ENCODE measurements around the gene FAM98C. TPM values are rescaled to one million over a fixed set of nuclear protein-coding genes. Genes with fewer than 3 reads are reported as not detected.

The FAM98C gene
- total RNA-seq, 4 donors from 2014 or later, result 24.9 to 69.0 (median 50.3) TPM

DNA sequence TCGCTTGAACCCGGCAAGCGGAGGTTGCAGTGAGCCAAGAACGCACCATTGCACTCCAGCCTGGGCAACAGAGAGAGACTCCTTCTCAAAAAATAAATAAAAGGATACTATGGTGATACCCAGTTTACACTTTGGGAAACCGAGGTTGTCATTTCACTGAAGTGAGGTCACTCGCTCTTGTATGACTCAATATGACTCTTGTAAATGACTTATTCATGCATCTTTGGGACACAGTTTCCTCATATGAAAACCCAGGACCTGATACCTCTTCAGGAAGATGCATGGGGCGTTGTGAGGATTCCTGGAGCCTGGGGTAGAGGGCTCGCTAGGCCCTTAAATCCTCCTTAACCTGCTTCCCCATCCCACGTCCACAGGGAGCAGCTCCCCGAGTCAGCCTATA lies 24.0 kb upstream of the FAM98C start:
- H3K27ac ChIP-seq, result no peak overlapping the region
- H3K27me3 ChIP-seq, result no peaks in the 10 kb centered on the region
- 89 to 92% methylated on average over 10 of the region's 10 CpGs for WGBS, 2 donors
- H3K36me3 ChIP-seq, result peaks cover 15 to 79% (median 28%) of the 10 kb centered on the region in 3 donors
- no peak for DNase-seq (ENCODE audit: low spot score in 2 of 2)
- H3K9me3 ChIP-seq, result no peaks in the 10 kb centered on the region
- TF ChIP-seq EP300 (IDR thresholded peaks at IDR 0.05) (no peak), POLR2A (IDR thresholded peaks at IDR 0.05) (no peak)
- TF ChIP-seq, protein P1, sequence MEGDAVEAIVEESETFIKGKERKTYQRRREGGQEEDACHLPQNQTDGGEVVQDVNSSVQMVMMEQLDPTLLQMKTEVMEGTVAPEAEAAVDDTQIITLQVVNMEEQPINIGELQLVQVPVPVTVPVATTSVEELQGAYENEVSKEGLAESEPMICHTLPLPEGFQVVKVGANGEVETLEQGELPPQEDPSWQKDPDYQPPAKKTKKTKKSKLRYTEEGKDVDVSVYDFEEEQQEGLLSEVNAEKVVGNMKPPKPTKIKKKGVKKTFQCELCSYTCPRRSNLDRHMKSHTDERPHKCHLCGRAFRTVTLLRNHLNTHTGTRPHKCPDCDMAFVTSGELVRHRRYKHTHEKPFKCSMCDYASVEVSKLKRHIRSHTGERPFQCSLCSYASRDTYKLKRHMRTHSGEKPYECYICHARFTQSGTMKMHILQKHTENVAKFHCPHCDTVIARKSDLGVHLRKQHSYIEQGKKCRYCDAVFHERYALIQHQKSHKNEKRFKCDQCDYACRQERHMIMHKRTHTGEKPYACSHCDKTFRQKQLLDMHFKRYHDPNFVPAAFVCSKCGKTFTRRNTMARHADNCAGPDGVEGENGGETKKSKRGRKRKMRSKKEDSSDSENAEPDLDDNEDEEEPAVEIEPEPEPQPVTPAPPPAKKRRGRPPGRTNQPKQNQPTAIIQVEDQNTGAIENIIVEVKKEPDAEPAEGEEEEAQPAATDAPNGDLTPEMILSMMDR (IDR thresholded peaks at IDR 0.05), result no peak
- peaks cover 0 to 25% (median 16%) of the 10 kb centered on the region in 4 donors for H3K4me1 ChIP-seq
- no peak overlapping the region for H3K4me3 ChIP-seq

DNA sequence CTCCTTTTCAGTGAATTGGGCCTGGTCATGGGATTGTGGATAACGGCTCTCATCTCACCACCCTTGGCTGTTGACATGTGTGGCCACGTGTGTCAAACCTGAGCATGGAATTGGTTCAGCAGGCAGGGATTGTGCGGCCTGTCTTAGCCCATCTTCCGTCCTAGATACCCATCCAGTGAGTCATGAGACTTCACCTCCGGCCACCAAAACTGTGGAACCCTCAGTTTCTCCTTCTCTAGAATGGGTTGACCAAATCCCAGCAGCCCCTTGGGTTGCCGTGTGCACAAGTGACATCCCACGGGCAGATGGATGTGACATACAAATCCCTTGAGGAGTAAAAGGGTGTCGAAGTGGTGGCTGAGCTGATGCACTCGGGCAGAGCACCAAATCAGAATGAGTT lies 21.8 kb upstream of the FAM98C start:
- H3K36me3 ChIP-seq, result peaks cover 15 to 99% (median 29%) of the 10 kb centered on the region in 3 donors
- peaks cover 0 to 6% of the 10 kb centered on the region in 2 donors for H3K27me3 ChIP-seq
- peaks cover 0 to 20% (median 7%) of the 10 kb centered on the region in 4 donors for H3K4me1 ChIP-seq
- H3K4me3 ChIP-seq, result no peak overlapping the region
- H3K9me3 ChIP-seq, result no peaks in the 10 kb centered on the region
- no peak overlapping the region for H3K27ac ChIP-seq
- TF ChIP-seq POLR2A (IDR thresholded peaks at IDR 0.05) (no peak), EP300 (IDR thresholded peaks at IDR 0.05) (no peak)
- TF ChIP-seq, protein P1 (IDR thresholded peaks at IDR 0.05), result no peak
- no peak for DNase-seq (ENCODE audit: low spot score in 2 of 2)
- 91 to 93% methylated on average over 9 of the region's 9 CpGs for WGBS, 2 donors

DNA sequence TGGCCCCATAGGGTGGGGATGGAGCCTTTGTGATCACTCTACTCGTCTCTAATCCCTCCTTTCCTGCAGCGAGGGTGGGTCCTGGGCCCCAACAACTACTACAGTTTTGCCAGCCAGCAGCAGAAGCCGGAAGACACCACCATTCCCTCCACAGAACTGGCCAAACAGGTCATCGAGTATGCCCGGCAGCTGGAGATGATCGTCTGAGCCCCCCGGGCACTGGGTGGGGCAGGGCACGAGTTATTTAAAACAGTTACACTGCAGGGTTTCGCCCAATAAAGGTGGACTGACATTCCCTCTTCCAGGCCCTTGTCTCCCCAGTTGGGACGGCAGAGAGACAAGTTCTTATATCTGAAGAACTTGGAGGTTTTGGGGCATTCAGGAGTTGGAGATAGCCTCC lies 19.7 kb upstream of the FAM98C start:
- TF ChIP-seq, protein P1 (IDR thresholded peaks at IDR 0.05), result no peak
- TF ChIP-seq POLR2A (IDR thresholded peaks at IDR 0.05), result no peak
- no peak for TF ChIP-seq EP300 (IDR thresholded peaks at IDR 0.05)
- Histone ChIP-seq H3K36me3 (peaks cover 15 to 78% (median 29%) of the 10 kb centered on the region in 3 donors), H3K4me3 (no peak overlapping the region), H3K27ac (no peak overlapping the region), H3K27me3 (peaks cover 0 to 14% of the 10 kb centered on the region in 2 donors), H3K9me3 (no peaks in the 10 kb centered on the region), H3K4me1 (peaks cover 0 to 25% (median 16%) of the 10 kb centered on the region in 4 donors)
- WGBS, 2 donors, result 83 to 89% methylated on average over 10 of the region's 10 CpGs
- DNase-seq (ENCODE audit: low spot score in 2 of 2), result no peak

DNA sequence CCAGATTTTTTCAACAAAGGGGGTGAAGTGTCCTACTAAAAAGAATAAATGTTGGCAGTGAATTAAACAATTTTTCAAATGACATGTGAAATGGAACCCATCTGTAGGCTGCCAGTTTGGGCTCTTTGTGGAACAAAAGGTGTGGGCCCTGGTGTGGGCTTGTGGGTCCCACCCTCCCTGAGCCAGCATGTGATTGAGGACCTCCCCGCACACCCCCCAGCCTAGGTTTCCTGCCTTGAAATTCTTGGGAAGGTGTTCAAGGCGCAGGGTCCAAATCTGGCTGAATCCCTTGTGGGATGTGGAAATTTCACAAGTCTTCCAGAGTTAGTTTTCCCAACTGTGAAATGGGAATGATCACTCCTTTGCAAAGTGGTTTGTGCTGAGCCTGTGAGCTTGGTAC lies 19.1 kb upstream of the FAM98C start:
- Histone ChIP-seq H3K27me3 (peaks cover 0 to 14% of the 10 kb centered on the region in 2 donors), H3K9me3 (no peaks in the 10 kb centered on the region), H3K36me3 (peaks cover 15 to 73% (median 29%) of the 10 kb centered on the region in 3 donors), H3K27ac (no peak overlapping the region), H3K4me1 (peaks cover 0 to 31% (median 18%) of the 10 kb centered on the region in 4 donors), H3K4me3 (no peak overlapping the region)
- TF ChIP-seq, protein P1 (IDR thresholded peaks at IDR 0.05), result no peak
- TF ChIP-seq POLR2A (IDR thresholded peaks at IDR 0.05) (no peak), EP300 (IDR thresholded peaks at IDR 0.05) (no peak)
- WGBS, 2 donors, result 86 to 94% methylated on average over 2 of the region's 2 CpGs
- no peak for DNase-seq (ENCODE audit: low spot score in 2 of 2)

DNA sequence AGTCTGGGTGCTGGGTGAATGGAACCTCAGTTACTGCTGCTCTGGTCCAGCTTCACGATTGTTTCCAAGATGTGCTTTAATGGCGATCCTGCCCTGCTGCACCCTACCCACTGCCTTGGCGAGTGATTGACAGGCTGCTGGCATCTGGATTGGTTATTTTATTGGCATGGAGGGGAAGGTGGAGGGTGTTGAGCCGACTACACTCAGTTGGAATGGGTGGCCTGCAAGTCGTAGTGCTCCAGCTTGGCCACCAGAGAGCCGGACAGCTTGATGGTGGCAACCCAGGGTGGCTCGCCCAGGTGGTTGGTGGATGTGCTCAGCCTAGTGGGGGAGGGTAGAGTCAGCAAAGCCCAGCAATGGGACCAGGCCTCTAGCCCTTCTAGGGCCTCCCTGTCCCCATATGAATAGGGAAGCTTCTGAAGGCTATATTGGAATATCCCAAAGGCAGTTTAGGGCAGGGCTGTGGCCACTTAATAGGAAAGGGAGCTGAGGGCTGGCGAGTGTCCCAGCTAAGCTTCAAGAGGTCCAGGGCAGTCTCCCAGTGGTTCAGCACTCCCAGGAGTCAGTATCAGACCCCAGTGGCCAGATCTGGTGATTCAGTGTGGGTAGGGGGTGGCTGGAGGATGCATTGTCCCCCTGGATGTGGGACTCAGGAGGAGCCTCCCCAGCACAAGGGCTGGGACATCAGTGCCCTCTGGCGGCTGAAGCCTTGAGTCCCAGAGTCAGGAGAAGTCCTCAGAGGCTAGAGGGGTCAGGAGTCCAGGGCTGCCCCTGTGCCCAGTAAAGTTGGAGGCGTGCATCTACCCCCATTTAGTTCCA lies 18.5 kb upstream of the FAM98C start:
- Histone ChIP-seq H3K4me3 (no peak overlapping the region), H3K36me3 (peaks cover 15 to 66% (median 29%) of the 10 kb centered on the region in 3 donors), H3K4me1 (peaks cover 0 to 38% (median 23%) of the 10 kb centered on the region in 4 donors), H3K27ac (no peak overlapping the region), H3K9me3 (no peaks in the 10 kb centered on the region), H3K27me3 (peaks cover 0 to 14% of the 10 kb centered on the region in 2 donors)
- WGBS, 2 donors, result 75 to 82% methylated on average over 10 of the region's 10 CpGs
- TF ChIP-seq, protein P1 (IDR thresholded peaks at IDR 0.05), result no peak
- DNase-seq (ENCODE audit: low spot score in 2 of 2), result no peak
